K562 (cell line): ENCODE data around the gene CALML3.

ENCODE experiments used
- CTCF ChIP-seq, 3 experiments: IDR thresholded peaks in 2 of 3; conservative IDR thresholded peaks in 1 of 3; 2 replicates each; pipeline ENCODE4 v1.5.1; 2011 to 2012; ENCODE audit warnings: low read length in 3 of 3, mild to moderate bottlenecking in 3 of 3, control low read depth in 2 of 3, improper control_type of control experiment in 1 of 3, inconsistent platforms in 1 of 3, low read depth in 1 of 3, mixed read lengths in 1 of 3, moderate library complexity in 1 of 3; ENCODE audit not compliant: insufficient read depth in 2 of 3
- ELK1 ChIP-seq: sonication (generic); formaldehyde crosslinking; IDR thresholded peaks from 2 replicates; pipeline ENCODE4 v1.8.1; 2022; ENCODE audit warnings: missing genetic modification reagents
- MAZ ChIP-seq, 2 experiments: fragments of 450-650 bp in 1 of 2; sonication (generic) in 1 of 2; formaldehyde crosslinking; IDR thresholded peaks in 1 of 2; conservative IDR thresholded peaks in 1 of 2; 2 replicates each; pipeline versions ENCODE4 v1.4.0 to v1.5.0; 2020; ENCODE audit warnings: mild to moderate bottlenecking in 1 of 2, missing genetic modification reagents in 1 of 2
- PRPF4 ChIP-seq: fragments of 200-400 bp; formaldehyde crosslinking; IDR thresholded peaks from one replicate; pipeline ENCODE4 v1.6.1; 2017; ENCODE audit warnings: low read length, low read depth, mild to moderate bottlenecking; ENCODE audit not compliant: insufficient read depth, poor library complexity, severe bottlenecking
- YY1 ChIP-seq, 3 experiments: IDR thresholded peaks; 2 replicates each; pipeline ENCODE4 v1.6.1; 2011; ENCODE audit warnings: low read length in 2 of 3, mild to moderate bottlenecking in 2 of 3, moderate library complexity in 2 of 3, borderline replicate concordance in 1 of 3, control low read depth in 1 of 3, low read depth in 1 of 3; ENCODE audit not compliant: insufficient read depth in 3 of 3, insufficient replicate concordance in 2 of 3, control insufficient read depth in 1 of 3, insufficient read length in 1 of 3; ENCODE audit errors: extremely low read depth in 1 of 3
- ZBTB40 ChIP-seq, 2 experiments: fragments of 450-650 bp in 1 of 2; sonication (generic) in 1 of 2; formaldehyde crosslinking in 1 of 2; IDR thresholded peaks; 2 replicates each; pipeline versions ENCODE4 v1.7.1 to v1.9.0; 2016 to 2022; ENCODE audit warnings: inconsistent platforms in 1 of 2, mild to moderate bottlenecking in 1 of 2, missing genetic modification reagents in 1 of 2
- ZBTB43 ChIP-seq: sonication (generic); formaldehyde crosslinking; IDR thresholded peaks from 2 replicates; pipeline ENCODE4 v1.8.0; 2023; ENCODE audit warnings: mild to moderate bottlenecking, missing genetic modification reagents
- ZFP91 ChIP-seq: sonication (generic); formaldehyde crosslinking; IDR thresholded peaks from 2 replicates; pipeline ENCODE4 v1.8.0; 2022; ENCODE audit warnings: mild to moderate bottlenecking, missing genetic modification reagents

GRCh38 chr10:5550250-5550545, 25.4 kb downstream of the CALML3 start:
- TF ChIP-seq ZBTB40 (IDR thresholded peaks at IDR 0.05) (no peak), ZBTB40 (CRISPR knock-in tag; IDR thresholded peaks at IDR 0.05) (no peak), ZFP91 (CRISPR knock-in tag) (no peak), MAZ (CRISPR knock-in tag; conservative IDR thresholded peaks at IDR 0.05 in 1 of 2, IDR thresholded peaks at IDR 0.05 in 1 of 2) (no peak), ELK1 (CRISPR knock-in tag) (no peak), YY1 (IDR thresholded peaks at IDR 0.05; ENCODE audit: borderline replicate concordance in 1 of 3, control insufficient read depth in 1 of 3, extremely low read depth in 1 of 3, insufficient read depth in 3 of 3, insufficient read length in 1 of 3, insufficient replicate concordance in 2 of 3, low read depth in 1 of 3, low read length in 2 of 3) (no peak), ZBTB43 (CRISPR knock-in tag) (no peak), CTCF (IDR thresholded peaks at IDR 0.05 in 2 of 3, conservative IDR thresholded peaks at IDR 0.05 in 1 of 3; ENCODE audit: insufficient read depth in 2 of 3, low read depth in 1 of 3, low read length in 3 of 3) (no peak), PRPF4 (no peak)
